Measurements from ENCODE around the gene C3orf70.

The C3orf70 gene

DNA sequence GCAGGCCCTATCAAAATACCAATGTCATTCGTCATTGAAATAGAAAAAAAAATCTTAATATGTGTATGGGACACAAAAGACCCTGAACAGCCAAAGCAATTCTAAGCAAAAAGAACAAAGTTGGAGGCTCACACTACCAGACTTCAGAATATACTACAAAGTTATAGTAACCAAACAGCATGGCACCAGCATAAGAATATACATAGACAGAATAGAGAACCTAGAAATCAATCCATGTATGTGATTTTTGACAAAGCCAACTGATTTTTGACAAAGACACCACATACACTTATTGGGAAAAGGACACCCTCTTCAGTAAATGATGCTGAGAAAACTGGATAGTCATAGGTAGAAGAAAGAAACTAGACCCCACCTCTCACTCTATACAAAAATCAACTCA lies 95.0 kb downstream of the C3orf70 start:
- no peak for DNase-seq
- Histone ChIP-seq H3K36me3 (peaks cover 4% of the 10 kb centered on the region), H3K27ac (no peak overlapping the region), H3K27me3 (ENCODE audit: insufficient read depth, low read depth, severe bottlenecking) (no peaks in the 10 kb centered on the region), H3K9me3 (ENCODE audit: severe bottlenecking) (peaks cover 6% of the 10 kb centered on the region), H3K4me3 (ENCODE audit: low read depth, low read length) (no peak overlapping the region)
- TF ChIP-seq, protein P1, sequence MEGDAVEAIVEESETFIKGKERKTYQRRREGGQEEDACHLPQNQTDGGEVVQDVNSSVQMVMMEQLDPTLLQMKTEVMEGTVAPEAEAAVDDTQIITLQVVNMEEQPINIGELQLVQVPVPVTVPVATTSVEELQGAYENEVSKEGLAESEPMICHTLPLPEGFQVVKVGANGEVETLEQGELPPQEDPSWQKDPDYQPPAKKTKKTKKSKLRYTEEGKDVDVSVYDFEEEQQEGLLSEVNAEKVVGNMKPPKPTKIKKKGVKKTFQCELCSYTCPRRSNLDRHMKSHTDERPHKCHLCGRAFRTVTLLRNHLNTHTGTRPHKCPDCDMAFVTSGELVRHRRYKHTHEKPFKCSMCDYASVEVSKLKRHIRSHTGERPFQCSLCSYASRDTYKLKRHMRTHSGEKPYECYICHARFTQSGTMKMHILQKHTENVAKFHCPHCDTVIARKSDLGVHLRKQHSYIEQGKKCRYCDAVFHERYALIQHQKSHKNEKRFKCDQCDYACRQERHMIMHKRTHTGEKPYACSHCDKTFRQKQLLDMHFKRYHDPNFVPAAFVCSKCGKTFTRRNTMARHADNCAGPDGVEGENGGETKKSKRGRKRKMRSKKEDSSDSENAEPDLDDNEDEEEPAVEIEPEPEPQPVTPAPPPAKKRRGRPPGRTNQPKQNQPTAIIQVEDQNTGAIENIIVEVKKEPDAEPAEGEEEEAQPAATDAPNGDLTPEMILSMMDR (IDR thresholded peaks at IDR 0.05; ENCODE audit: low read depth, low read length): no peak

DNA sequence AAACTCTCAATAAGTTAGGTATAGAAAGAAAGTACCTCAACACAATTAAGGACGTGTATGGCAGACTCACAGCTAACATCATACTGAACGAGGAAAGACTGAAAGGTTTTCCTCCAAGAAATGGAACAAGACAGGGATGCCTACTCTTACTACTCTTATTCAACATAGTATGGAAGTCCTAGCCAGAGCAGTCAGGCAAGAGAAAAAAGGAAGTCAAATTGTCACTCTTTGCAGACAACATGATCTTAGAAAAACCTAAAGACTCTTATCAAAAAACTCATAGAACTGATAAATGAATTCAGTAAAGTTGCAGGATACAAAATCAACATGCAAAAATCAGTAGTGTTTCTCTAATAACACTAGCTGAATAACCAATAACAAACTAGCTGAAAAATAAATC lies 96.0 kb downstream of the C3orf70 start:
- DNase-seq: no peak
- H3K9me3 ChIP-seq (ENCODE audit: severe bottlenecking): peaks cover 6% of the 10 kb centered on the region
- H3K36me3 ChIP-seq: peaks cover 4% of the 10 kb centered on the region

DNA sequence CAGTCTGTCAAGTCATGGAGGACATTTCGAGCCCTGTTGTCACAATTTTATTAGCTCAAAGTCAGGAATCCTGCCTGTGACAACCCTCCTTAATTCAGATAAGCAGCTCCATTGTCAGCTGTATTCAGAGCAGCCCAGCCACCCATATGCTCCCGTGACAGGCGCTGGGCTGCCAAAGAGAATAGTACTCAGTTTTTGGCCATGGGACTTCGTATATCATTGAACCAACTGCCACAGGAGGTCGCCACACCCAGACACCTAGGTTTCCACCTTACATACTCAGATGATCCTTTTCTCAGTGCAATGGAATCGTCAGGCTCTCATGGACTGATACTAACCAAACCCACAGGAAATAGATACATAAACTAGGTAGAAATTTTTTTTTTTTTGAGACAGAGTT lies 100.2 kb downstream of the C3orf70 start:
- TF ChIP-seq, protein P1 (IDR thresholded peaks at IDR 0.05; ENCODE audit: low read depth, low read length): no peak
- H3K27ac ChIP-seq: no peak overlapping the region
- no peak for DNase-seq
- no peaks in the 10 kb centered on the region for H3K9me3 ChIP-seq (ENCODE audit: severe bottlenecking)
- H3K36me3 ChIP-seq: peaks cover 4% of the 10 kb centered on the region
- H3K4me3 ChIP-seq (ENCODE audit: low read depth, low read length): no peak overlapping the region
- no peaks in the 10 kb centered on the region for H3K27me3 ChIP-seq (ENCODE audit: insufficient read depth, low read depth, severe bottlenecking)

More for the DNA sequence above, 96.0 kb downstream of the C3orf70 start:
- TF ChIP-seq, protein P1 (IDR thresholded peaks at IDR 0.05; ENCODE audit: low read depth, low read length): no peak
- H3K27ac ChIP-seq: no peak overlapping the region
- no peaks in the 10 kb centered on the region for H3K27me3 ChIP-seq (ENCODE audit: insufficient read depth, low read depth, severe bottlenecking)
- no peak overlapping the region for H3K4me3 ChIP-seq (ENCODE audit: low read depth, low read length)

DNA sequence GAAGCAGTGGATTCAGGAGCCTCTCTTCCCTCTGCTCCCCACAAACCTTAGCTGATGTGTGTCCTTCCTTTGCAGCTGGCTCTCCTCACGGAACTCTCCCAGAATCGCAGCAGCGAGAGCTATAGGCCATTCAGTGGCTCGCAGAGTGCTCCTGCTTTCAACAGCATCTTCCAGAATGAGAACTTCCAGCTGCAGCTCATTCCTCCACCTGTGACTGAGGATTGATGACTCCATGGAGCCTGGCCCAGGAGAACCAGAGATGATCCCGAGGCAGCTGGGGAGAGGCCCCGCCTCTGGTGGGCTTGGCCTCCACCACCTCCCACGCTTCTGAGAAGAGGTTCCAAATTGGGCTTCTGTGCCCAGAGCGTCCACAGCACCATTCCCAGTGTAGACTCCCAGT lies 101.1 kb downstream of the C3orf70 start:
- DNase-seq: no peak
- peaks cover 4% of the 10 kb centered on the region for H3K36me3 ChIP-seq
- H3K27me3 ChIP-seq (ENCODE audit: insufficient read depth, low read depth, severe bottlenecking): no peaks in the 10 kb centered on the region
- TF ChIP-seq, protein P1 (IDR thresholded peaks at IDR 0.05; ENCODE audit: low read depth, low read length): no peak
- H3K4me3 ChIP-seq (ENCODE audit: low read depth, low read length): no peak overlapping the region
- no peak overlapping the region for H3K27ac ChIP-seq
- no peaks in the 10 kb centered on the region for H3K9me3 ChIP-seq (ENCODE audit: severe bottlenecking)

DNA sequence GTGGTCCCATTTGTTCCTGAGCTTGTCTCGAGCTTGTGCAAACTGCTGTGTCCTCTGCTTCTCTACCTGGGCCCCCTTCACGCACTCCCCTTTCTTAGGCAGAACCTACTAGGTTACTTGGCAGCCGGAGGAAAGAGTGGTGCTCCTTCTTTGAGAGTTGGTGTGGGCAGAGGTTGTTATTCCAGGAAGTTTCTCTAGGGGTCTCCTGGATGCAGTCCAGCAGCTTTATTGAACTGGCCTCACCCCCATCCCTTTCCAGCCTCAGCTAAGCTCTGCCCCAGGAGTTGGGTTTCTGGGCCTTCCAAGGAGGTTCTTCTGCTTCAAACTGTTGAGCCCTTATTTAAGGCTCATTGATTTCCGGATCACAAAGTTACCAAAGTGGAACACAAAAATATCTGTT lies 103.2 kb downstream of the C3orf70 start:
- Histone ChIP-seq H3K27ac (no peak overlapping the region), H3K36me3 (peaks cover 4% of the 10 kb centered on the region), H3K27me3 (ENCODE audit: insufficient read depth, low read depth, severe bottlenecking) (no peaks in the 10 kb centered on the region), H3K9me3 (ENCODE audit: severe bottlenecking) (no peaks in the 10 kb centered on the region), H3K4me3 (ENCODE audit: low read depth, low read length) (no peak overlapping the region)
- DNase-seq: no peak
- TF ChIP-seq, protein P1 (IDR thresholded peaks at IDR 0.05; ENCODE audit: low read depth, low read length): peak; percentile 25; the same call in 1 of the 2 replicates

DNA sequence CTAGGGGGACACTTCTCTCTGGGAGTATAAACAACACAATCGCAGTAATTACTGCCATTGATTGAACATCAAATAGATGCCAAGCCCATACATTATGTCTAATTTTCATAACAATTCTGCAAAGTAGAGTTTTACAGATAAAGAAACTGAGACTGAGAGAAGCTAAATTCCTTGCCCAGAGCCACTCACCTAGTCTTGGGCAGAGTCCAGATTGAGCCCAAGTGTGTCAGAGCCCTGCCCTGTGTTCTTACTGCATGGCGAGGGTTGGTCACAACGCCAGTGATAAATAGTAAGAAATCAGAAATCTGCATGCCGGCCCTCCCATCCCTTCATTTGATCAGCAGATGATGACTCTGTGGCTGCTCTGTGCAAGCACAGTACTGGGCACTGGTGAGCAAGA lies 106.3 kb downstream of the C3orf70 start:
- TF ChIP-seq, protein P1 (IDR thresholded peaks at IDR 0.05; ENCODE audit: low read depth, low read length): no peak
- Histone ChIP-seq H3K4me3 (ENCODE audit: low read depth, low read length) (no peak overlapping the region), H3K27me3 (ENCODE audit: insufficient read depth, low read depth, severe bottlenecking) (no peaks in the 10 kb centered on the region), H3K9me3 (ENCODE audit: severe bottlenecking) (no peaks in the 10 kb centered on the region), H3K36me3 (no peaks in the 10 kb centered on the region), H3K27ac (no peak overlapping the region)
- DNase-seq: no peak

All from WERI-Rb-1 (cell line).